Measurements from ENCODE around the gene TCHP. TPM values are rescaled to one million over a fixed set of nuclear protein-coding genes. Genes with fewer than 3 reads are reported as not detected.

Gene TCHP
- total RNA-seq, 1 experiment from 2014 or later = 13.3 TPM

- Histone ChIP-seq H4K8ac (replicated peaks; ENCODE audit: insufficient read length, low read depth, low read length) (no peak overlapping the region), H2AFZ (ENCODE audit: low read length) (no peak overlapping the region), H3K18ac (ENCODE audit: insufficient read length, low read depth, low read length) (no peak overlapping the region), H2BK15ac (ENCODE audit: low read depth, low read length) (no peak overlapping the region), H3K79me1 (ENCODE audit: insufficient read depth, low read depth, low read length, poor library complexity, severe bottlenecking) (no peaks in the 10 kb centered on the region), H3K4me1 (ENCODE audit: insufficient read depth, low read length) (peaks cover 12% of the 10 kb centered on the region), H3K14ac (ENCODE audit: insufficient read depth, low read length) (peak overlapping the region; percentile 4; the same call in 1 of the 2 replicates), H3K23ac (ENCODE audit: insufficient read length, low read depth, low read length) (no peak overlapping the region), H3K27me3 (ENCODE audit: insufficient read depth, low read length) (no peaks in the 10 kb centered on the region), H4K5ac (ENCODE audit: insufficient read length, low read depth, low read length) (no peak overlapping the region), H3K56ac (ENCODE audit: insufficient read length, low read depth, low read length) (no peak overlapping the region), H2BK20ac (ENCODE audit: low read depth, low read length, poor library complexity, severe bottlenecking) (no peak overlapping the region), H2AK5ac (ENCODE audit: insufficient read length, low read length) (no peak overlapping the region), H3K9me3 (ENCODE audit: control insufficient read depth, low read depth, low read length) (no peaks in the 10 kb centered on the region), H3K9ac (ENCODE audit: extremely low read depth, insufficient read length, low read length) (peak overlapping the region; percentile 50), H4K20me1 (ENCODE audit: control insufficient read depth, insufficient read depth, insufficient read length) (no peaks in the 10 kb centered on the region), H3K27ac (ENCODE audit: insufficient read length, low read depth, low read length) (no peak overlapping the region), H2BK12ac (ENCODE audit: insufficient read length, low read depth, low read length) (no peak overlapping the region), H2BK120ac (ENCODE audit: low read depth, low read length, poor library complexity, severe bottlenecking) (no peak overlapping the region), H3K79me2 (ENCODE audit: insufficient read depth, low read length) (peaks cover 8% of the 10 kb centered on the region; the same call in 1 of the 2 replicates), H3K4me2 (ENCODE audit: insufficient read depth, insufficient read length, low read length) (peak overlapping the region; percentile 97), H3K4ac (ENCODE audit: low read depth, low read length) (no peak overlapping the region), H3T11ph (ENCODE audit: low read length) (no peak overlapping the region), H3K23me2 (ENCODE audit: insufficient read length, low read depth, low read length, poor library complexity, severe bottlenecking) (peaks cover 11% of the 10 kb centered on the region), H4K91ac (ENCODE audit: insufficient read length, low read depth, low read length) (no peak overlapping the region), H2BK5ac (ENCODE audit: insufficient read length, low read length) (no peak overlapping the region)
- Mint-ChIP-seq H3K36me3 (ENCODE audit: insufficient read depth in 1 of 3, low read depth in 3 of 3) (no peaks in the 10 kb centered on the region; a peak in 1 of 7 replicates), H3K4me3 (peak overlapping the region; percentile 86 to 96), H3K27me3 (ENCODE audit: low read depth) (peaks cover 9% of the 10 kb centered on the region), H3K27ac (peak overlapping the region in 2 of 3 experiments; percentile 2 to 51; a peak in 3 of 7 replicates), H3K4me1 (peaks cover 37 to 42% of the 10 kb centered on the region in 2 experiments), H3K9me3 (no peaks in the 10 kb centered on the region; a peak in 1 of 5 replicates)
- no CpG with 5 or more reads among the region's 13 CpGs for WGBS (ENCODE audit: extremely low coverage, insufficient read length, low lambda C conversion rate)
- DNase-seq = no peak
- TF ChIP-seq CTCF (conservative IDR thresholded peaks at IDR 0.05) = no peak
Measured at GRCh38 chr12:109879351-109880042, 20.6 kb upstream of the TCHP start.

Data from H9 (cell line).